SK-N-SH treated with all-trans-retinoic acid at 6 μM for 48 hours (cell line): ENCODE measurements around the gene CFAP299.

Experiments used
- ESRRG ChIP-seq: fragments of 250-450 bp; sonication (Bioruptor Pico); IDR thresholded peaks from 2 replicates; pipeline ENCODE4 v1.6.1; 2021; ENCODE audit warnings: mild to moderate bottlenecking
- ZFP30 ChIP-seq: fragments of 450-650 bp; formaldehyde crosslinking; IDR thresholded peaks from 2 replicates; pipeline ENCODE4 v1.5.0; 2022; ENCODE audit warnings: mild to moderate bottlenecking, moderate library complexity
- TF ChIP-seq, protein P1 (sequence below): fragments of 250-450 bp; sonication (Bioruptor Pico); IDR thresholded peaks from 2 replicates; pipeline ENCODE4 v1.5.0; 2020; ENCODE audit warnings: mild to moderate bottlenecking, moderate library complexity
- TF ChIP-seq, protein P2 (sequence below): fragments of 250-450 bp; sonication (Bioruptor Pico); IDR thresholded peaks from 2 replicates; pipeline ENCODE4 v1.5.1; 2020; ENCODE audit warnings: low read depth, mild to moderate bottlenecking, moderate library complexity
- TF ChIP-seq, protein P3 (sequence below): fragments of 250-450 bp; sonication (Bioruptor Pico); IDR thresholded peaks from 2 replicates; pipeline ENCODE4 v1.8.0; 2020; ENCODE audit warnings: mild to moderate bottlenecking, moderate library complexity, borderline replicate concordance

- TF ChIP-seq, protein P1, sequence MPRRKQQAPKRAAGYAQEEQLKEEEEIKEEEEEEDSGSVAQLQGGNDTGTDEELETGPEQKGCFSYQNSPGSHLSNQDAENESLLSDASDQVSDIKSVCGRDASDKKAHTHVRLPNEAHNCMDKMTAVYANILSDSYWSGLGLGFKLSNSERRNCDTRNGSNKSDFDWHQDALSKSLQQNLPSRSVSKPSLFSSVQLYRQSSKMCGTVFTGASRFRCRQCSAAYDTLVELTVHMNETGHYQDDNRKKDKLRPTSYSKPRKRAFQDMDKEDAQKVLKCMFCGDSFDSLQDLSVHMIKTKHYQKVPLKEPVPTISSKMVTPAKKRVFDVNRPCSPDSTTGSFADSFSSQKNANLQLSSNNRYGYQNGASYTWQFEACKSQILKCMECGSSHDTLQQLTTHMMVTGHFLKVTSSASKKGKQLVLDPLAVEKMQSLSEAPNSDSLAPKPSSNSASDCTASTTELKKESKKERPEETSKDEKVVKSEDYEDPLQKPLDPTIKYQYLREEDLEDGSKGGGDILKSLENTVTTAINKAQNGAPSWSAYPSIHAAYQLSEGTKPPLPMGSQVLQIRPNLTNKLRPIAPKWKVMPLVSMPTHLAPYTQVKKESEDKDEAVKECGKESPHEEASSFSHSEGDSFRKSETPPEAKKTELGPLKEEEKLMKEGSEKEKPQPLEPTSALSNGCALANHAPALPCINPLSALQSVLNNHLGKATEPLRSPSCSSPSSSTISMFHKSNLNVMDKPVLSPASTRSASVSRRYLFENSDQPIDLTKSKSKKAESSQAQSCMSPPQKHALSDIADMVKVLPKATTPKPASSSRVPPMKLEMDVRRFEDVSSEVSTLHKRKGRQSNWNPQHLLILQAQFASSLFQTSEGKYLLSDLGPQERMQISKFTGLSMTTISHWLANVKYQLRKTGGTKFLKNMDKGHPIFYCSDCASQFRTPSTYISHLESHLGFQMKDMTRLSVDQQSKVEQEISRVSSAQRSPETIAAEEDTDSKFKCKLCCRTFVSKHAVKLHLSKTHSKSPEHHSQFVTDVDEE (CRISPR knock-in tag): no peak
- TF ChIP-seq ZFP30: no peak
- TF ChIP-seq, protein P2, sequence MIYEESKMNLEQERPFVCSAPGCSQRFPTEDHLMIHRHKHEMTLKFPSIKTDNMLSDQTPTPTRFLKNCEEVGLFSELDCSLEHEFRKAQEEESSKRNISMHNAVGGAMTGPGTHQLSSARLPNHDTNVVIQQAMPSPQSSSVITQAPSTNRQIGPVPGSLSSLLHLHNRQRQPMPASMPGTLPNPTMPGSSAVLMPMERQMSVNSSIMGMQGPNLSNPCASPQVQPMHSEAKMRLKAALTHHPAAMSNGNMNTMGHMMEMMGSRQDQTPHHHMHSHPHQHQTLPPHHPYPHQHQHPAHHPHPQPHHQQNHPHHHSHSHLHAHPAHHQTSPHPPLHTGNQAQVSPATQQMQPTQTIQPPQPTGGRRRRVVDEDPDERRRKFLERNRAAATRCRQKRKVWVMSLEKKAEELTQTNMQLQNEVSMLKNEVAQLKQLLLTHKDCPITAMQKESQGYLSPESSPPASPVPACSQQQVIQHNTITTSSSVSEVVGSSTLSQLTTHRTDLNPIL (CRISPR knock-in tag): no peak
- TF ChIP-seq, protein P3, sequence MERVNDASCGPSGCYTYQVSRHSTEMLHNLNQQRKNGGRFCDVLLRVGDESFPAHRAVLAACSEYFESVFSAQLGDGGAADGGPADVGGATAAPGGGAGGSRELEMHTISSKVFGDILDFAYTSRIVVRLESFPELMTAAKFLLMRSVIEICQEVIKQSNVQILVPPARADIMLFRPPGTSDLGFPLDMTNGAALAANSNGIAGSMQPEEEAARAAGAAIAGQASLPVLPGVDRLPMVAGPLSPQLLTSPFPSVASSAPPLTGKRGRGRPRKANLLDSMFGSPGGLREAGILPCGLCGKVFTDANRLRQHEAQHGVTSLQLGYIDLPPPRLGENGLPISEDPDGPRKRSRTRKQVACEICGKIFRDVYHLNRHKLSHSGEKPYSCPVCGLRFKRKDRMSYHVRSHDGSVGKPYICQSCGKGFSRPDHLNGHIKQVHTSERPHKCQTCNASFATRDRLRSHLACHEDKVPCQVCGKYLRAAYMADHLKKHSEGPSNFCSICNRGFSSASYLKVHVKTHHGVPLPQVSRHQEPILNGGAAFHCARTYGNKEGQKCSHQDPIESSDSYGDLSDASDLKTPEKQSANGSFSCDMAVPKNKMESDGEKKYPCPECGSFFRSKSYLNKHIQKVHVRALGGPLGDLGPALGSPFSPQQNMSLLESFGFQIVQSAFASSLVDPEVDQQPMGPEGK (CRISPR knock-in tag): no peak
- no peak for TF ChIP-seq ESRRG (CRISPR knock-in tag)
These were observed 358.6 kb downstream of the CFAP299 start for GRCh38 chr4:80694171-80694570.
